Subcutaneous adipose tissue (tissue), 4 donors: ENCODE measurements around the gene EDEM3. TPM values are rescaled to one million over a fixed set of nuclear protein-coding genes. Genes with fewer than 3 reads are reported as not detected.

ENCODE experiments used
- CTCF ChIP-seq: fragments of 450-650 bp; IDR thresholded peaks from one replicate; pipeline ENCODE4 v1.5.1; 2016; ENCODE audit warnings: low read depth, mild to moderate bottlenecking, control low read depth, antibody characterized with exemption, moderate library complexity
- total RNA-seq, 4 donors: library from RNA; depleted of rRNA; stranded (reverse); fragments of >200 nt; gene quantifications; one replicate each; pipeline ENCODE4 v1.1.0, GENCODE V29; 2016

The EDEM3 gene
- total RNA-seq, result 10 to 100 TPM; 29.6 to 66.4 (median 44.9) TPM

GRCh38 chr1:184754476-184755225 is at the start of gene EDEM3:
Gene EDEM3, minus strand, starts transcription at chr1:184754858. Its CDS starts 212 bp downstream, at chr1:184754646.
- TF ChIP-seq CTCF, result no peak

- TF ChIP-seq CTCF, result no peak
Observed at GRCh38 chr1:184804220-184804619, 49.6 kb upstream of the EDEM3 start.

- no peak for TF ChIP-seq CTCF
Observed at GRCh38 chr1:184803180-184803492, 48.5 kb upstream of the EDEM3 start.

GRCh38 chr1:184802354-184803179 is 47.9 kb upstream of the EDEM3 start:
- no peak for TF ChIP-seq CTCF

- no peak for TF ChIP-seq CTCF
Observed at GRCh38 chr1:184801503-184801902, 46.8 kb upstream of the EDEM3 start.

GRCh38 chr1:184800876-184801275 is 46.2 kb upstream of the EDEM3 start:
- TF ChIP-seq CTCF, result no peak

- TF ChIP-seq CTCF, result no peak
Observed at GRCh38 chr1:184793967-184794366, 39.3 kb upstream of the EDEM3 start.
